Stimulated activated CD4-positive, alpha-beta T cell treated with anti-CD3 and anti-CD28 coated beads, Interleukin-1b, Interleukin-23, amount 100 ng/mL, for 48 hours (primary cell): Measurements from ENCODE around the gene ADRA2C.

Experiments
- DNase-seq: peaks from one replicate; pipeline ENCODE4 v3.0.0-alpha.2; 2020

ADRA2C gene

DNA sequence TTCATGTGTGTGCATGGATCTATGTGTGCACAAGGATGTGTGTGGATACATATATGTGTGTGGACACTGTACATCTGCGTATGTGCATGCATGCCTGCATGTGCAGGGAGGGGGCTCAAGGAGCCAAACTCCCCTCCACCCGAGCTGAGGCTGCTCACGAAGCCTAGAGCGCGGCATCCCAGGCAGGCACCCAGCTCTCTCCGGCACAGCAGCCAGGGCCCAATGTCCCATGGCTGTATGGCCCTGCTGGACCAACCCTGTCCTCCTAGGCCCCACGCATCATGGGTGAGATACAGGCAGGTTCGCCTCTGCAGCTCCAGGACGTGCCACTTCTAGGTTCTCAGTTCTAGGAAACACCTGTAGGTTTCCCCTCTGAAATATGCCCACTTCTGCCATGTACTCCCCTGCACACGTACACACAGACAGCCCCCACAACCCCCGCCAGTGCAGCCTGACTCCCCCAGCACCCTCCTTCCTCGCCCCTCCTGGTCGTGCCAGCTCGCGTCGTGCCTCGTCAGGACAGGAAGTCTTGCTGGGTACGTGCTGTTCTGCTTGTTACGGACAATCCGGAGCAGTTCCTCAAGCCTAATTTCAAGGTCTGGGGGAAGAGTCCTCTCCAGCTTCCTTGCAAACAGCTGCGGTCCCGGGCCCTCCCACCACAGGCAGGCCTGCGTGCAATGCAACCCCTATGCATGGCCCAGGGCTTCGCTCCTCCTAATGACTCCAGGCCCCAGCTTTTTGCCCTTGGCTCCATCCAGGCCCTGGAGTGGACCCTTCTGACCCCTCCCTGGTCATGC, 3.2 kb upstream of the ADRA2C start:
- DNase-seq: no peak

DNA sequence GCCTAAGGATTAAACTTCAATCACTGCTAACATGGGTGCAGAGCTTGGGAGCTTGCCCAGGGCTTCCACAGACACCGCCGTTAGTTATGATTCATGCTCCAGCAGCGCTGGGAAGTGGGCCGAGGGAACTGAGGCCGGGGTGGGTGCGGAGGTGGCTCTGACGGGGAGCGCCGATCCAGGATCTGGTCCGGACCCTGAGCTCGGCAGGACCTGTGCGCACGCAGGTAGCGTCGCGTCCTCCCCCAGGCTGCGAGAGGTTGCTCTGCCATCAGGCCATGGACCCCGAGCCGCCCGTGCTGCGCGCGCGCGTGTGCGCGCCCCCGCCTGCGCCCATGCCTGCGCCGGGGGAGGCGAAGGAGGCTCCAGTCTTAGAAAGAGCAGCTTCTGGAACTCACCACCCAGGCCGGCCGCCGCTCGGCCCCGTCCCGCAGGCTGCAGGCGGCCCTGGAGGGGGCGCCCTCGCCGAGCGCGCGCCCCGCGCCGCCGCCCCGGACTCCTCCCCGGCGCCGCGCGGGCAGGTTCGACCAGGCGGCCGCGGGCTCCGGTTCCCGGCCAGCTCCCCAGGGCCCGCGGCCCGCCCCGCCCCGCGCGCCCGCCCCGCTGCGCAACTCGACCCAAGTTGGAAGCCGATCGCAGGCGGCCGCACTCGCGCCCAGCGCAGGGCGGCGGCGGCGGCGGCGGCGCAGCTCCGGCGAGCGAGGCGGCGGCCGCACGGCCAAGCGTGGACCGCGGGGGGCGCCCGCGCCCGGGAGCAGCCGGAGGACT, 732 bp upstream of the ADRA2C start:
- no peak for DNase-seq

DNA sequence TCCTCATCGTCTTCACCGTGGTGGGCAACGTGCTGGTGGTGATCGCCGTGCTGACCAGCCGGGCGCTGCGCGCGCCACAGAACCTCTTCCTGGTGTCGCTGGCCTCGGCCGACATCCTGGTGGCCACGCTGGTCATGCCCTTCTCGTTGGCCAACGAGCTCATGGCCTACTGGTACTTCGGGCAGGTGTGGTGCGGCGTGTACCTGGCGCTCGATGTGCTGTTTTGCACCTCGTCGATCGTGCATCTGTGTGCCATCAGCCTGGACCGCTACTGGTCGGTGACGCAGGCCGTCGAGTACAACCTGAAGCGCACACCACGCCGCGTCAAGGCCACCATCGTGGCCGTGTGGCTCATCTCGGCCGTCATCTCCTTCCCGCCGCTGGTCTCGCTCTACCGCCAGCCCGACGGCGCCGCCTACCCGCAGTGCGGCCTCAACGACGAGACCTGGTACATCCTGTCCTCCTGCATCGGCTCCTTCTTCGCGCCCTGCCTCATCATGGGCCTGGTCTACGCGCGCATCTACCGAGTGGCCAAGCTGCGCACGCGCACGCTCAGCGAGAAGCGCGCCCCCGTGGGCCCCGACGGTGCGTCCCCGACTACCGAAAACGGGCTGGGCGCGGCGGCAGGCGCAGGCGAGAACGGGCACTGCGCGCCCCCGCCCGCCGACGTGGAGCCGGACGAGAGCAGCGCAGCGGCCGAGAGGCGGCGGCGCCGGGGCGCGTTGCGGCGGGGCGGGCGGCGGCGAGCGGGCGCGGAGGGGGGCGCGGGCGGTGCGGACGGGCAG, 792 bp downstream of the ADRA2C start:
- DNase-seq: no peak

GRCh38 chr4:3767570-3768288, 1.5 kb downstream of the ADRA2C start:
- DNase-seq: no peak

GRCh38 chr4:3768842-3769641, 2.9 kb downstream of the ADRA2C start:
- no peak for DNase-seq

DNA sequence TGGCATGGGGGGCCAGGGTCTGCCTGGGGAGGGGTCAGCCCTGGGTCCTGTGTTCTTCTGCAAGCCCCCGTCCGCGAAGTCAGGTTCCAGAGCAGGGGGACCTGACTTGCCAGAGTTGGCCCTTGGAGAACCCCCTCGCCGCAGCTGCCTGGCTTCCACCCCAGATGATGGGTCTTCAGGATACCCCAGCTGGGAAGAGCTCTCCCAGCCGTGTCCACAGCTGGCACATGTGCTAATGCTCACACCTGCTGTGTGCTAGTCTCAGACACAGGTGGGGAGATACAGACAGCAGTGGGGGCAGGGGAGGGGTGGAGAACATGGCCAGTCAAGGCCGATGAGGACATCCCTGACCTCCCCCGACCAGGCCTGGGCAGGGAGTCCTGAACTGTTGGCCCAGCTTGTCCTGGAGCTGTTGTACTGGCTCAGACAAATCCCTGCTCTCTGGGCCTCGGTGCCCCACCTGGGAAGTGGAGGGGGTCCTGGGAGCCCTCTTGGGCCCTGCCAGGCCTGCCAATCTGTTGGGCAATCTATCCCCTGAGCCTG, 3.5 kb downstream of the ADRA2C start:
- DNase-seq: no peak

- DNase-seq: no peak
Measured at GRCh38 chr4:3770323-3771163, 4.4 kb downstream of the ADRA2C start.

DNA sequence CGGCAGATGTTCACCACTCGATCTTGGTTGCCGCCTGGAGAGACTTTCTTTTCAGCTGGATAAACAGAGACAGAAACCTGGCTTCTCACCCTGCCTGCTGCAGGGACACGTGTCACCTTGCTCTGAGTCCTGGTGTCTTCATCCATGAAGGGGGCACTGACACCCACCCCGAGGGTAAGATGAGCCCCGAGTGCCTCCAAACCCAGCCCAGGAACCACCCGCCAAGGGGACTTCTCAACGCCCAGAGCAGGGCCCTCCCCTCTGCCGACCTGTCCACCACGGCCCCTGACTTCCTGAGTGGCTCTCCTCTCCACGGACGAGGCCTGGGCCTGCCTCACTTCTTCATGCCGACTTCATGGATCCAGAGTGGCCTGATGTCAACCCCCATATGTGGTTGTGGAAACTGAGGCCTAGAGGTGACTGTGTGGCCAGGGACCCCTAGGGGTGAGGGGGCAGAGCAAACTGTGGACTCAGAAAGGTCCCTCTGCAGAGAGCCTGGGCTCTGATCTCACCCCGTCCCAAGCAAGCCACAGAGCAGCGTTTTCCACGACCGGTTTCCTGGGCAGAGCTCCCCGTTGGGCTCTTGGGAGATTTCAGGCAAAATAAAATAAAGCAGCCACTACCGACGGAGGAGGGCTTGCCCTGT, 5.1 kb downstream of the ADRA2C start:
- DNase-seq: no peak

DNA sequence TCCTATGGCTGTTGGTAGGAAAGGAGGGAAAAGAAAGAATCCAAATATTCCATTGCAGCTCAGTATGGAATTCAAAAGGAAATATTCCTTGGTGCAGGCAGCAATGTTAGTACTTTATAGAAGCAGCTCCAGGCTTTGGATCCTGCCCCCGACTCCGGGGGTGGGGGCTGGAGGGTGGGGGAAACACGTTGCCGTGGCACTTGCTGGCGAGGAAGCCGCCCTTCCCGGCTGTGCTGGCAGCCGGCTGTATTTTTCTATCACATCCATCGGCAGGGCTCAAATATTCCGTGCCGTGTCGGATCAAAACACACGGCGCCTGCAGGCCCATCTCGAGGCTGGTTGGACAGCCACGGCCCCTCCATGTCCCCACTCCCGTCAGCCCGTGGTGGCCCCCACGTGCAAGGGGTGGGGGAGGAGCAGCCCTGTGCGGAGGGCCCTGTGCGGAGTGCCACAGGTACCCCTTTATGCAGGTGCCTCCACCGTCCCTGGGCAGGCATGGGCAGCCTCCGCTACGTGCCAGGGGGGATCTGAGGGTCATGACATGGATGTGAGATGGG, 5.8 kb downstream of the ADRA2C start:
- no peak for DNase-seq

GRCh38 chr4:3772632-3773031, 6.4 kb downstream of the ADRA2C start:
- no peak for DNase-seq

DNA sequence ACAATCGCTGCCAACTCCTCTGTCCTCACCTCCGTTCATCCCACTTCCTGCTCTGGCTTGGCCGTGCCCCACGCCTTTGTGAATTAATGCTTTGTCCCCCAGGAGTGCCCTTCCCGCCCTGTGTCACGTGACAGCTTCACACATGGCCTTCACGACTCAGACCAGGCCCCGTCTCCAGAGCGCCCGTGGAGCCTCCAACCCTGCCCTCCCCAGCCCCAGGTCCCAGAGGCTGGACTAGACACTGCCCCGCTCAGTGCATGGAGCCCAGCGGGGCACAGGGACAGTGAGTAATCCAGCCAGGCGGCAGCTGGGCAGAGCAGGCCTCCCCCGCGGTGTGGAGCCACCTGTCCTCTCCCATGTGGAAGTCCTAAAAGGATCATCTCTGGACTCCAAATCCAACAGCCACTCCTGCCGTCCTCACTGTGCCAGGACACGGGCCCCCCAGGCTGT, 7.4 kb downstream of the ADRA2C start:
- no peak for DNase-seq

- DNase-seq: no peak
Measured at GRCh38 chr4:3774253-3774883, 8.2 kb downstream of the ADRA2C start.

DNA sequence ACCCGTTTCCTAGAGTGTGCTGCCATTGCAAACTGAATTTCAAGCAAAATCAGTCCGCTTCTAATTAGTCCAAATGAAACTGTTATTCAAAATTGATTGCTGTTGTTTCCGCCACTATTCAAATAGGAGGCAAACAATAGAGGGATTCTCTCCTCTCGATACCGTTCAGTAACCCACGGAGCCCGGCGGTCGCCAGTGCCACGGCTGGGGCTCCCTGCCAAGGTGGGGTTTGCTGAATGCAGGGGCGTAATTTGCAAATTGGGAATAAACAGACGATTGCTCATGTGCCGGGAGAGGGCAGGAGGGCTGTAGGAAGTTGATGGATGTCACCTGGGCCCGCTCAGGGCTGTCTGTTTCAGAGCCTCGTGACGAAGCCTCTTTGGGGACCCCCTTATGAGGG, 8.8 kb downstream of the ADRA2C start:
- DNase-seq: no peak

DNA sequence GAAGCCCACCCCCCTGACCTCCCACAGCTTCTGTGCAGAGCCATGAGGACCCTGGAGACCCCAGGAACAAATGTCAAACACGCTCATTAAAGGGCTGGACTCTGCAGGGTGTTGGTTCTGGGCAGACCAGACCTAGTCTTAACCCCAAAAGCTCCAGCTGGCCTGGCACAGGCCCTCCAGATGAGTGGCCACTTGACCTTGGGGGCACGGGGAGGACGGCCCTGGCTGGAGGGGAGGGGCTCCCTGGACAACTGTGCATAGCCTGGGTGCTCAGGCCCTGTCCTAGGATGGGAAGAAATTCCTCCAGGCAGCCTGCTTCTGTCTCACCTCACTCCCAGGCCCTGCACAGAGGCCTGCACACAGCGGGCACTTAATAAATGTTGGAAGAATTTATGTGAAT, 9.4 kb downstream of the ADRA2C start:
- no peak for DNase-seq

GRCh38 chr4:3776166-3777032, 10.2 kb downstream of the ADRA2C start:
- DNase-seq: no peak

- no peak for DNase-seq
Measured at GRCh38 chr4:3777033-3777390, 10.8 kb downstream of the ADRA2C start.

GRCh38 chr4:3777669-3778068, 11.5 kb downstream of the ADRA2C start:
- no peak for DNase-seq

GRCh38 chr4:3779509-3779908, 13.3 kb downstream of the ADRA2C start:
- DNase-seq: no peak
